A204.1 (cell line): ENCODE results near the gene PVRIG.
"Not testable (repeated sequence)": the region's sequence is repeated elsewhere in the genome, so short reads cannot be mapped to it uniquely, and the experiment has no call there.

Experiments
- FAIRE-seq: peaks from 2 replicates; lab custom pipeline; 2012; peaks lifted over from hg19 to GRCh38; lab: Jason Lieb, UNC

Gene PVRIG

GRCh38 chr7:100239975-100240374 is 20.2 kb downstream of the PVRIG start:
- FAIRE-seq = not testable (repeated sequence)

- not testable (repeated sequence) for FAIRE-seq
Measured at GRCh38 chr7:100243385-100243784, 23.6 kb downstream of the PVRIG start.

GRCh38 chr7:100244988-100245605 is 25.3 kb downstream of the PVRIG start:
- FAIRE-seq = not testable (repeated sequence)

GRCh38 chr7:100246121-100246864 is 26.5 kb downstream of the PVRIG start:
- FAIRE-seq = not testable (repeated sequence)

GRCh38 chr7:100246865-100247137 is 27.1 kb downstream of the PVRIG start:
- not testable (repeated sequence) for FAIRE-seq

- no peak for FAIRE-seq
Measured at GRCh38 chr7:100247152-100247757, 27.5 kb downstream of the PVRIG start.

GRCh38 chr7:100248483-100248882 is 28.7 kb downstream of the PVRIG start:
- FAIRE-seq = no peak

- FAIRE-seq = no peak
Measured at GRCh38 chr7:100257017-100257416, 37.3 kb downstream of the PVRIG start.

GRCh38 chr7:100259984-100260383 is 40.2 kb downstream of the PVRIG start:
- FAIRE-seq = not testable (repeated sequence)

- FAIRE-seq = not testable (repeated sequence)
Measured at GRCh38 chr7:100262896-100263295, 43.1 kb downstream of the PVRIG start.

- FAIRE-seq = not testable (repeated sequence)
Measured at GRCh38 chr7:100264223-100264622, 44.5 kb downstream of the PVRIG start.

- FAIRE-seq = not testable (repeated sequence)
Measured at GRCh38 chr7:100264669-100265165, 45.0 kb downstream of the PVRIG start.

GRCh38 chr7:100265851-100266250 is 46.1 kb downstream of the PVRIG start:
- not testable (repeated sequence) for FAIRE-seq

GRCh38 chr7:100266576-100267354 is 47.0 kb downstream of the PVRIG start:
- no peak for FAIRE-seq

GRCh38 chr7:100267648-100268047 is 47.9 kb downstream of the PVRIG start:
- no peak for FAIRE-seq

GRCh38 chr7:100268882-100269281 is 49.1 kb downstream of the PVRIG start:
- FAIRE-seq = not testable (repeated sequence)

GRCh38 chr7:100269306-100270045 is 49.7 kb downstream of the PVRIG start:
- not testable (repeated sequence) for FAIRE-seq

- FAIRE-seq = not testable (repeated sequence)
Measured at GRCh38 chr7:100270046-100270918, 50.5 kb downstream of the PVRIG start.
